GM12875 (cell line): ENCODE measurements around the gene BAIAP2.

Experiments
- H3K4me3 ChIP-seq: one replicate; pipeline ENCODE4 v1.5.1; 2011; ENCODE audit warnings: low read depth, low read length, control low read depth
- TF ChIP-seq, protein P1 (sequence below): IDR thresholded peaks from 2 replicates; pipeline ENCODE4 v1.5.1; 2011; ENCODE audit warnings: low read depth, mild to moderate bottlenecking, control low read depth, inconsistent platforms, low read length, moderate library complexity, borderline replicate concordance; ENCODE audit not compliant: insufficient read depth

The BAIAP2 gene

GRCh38 chr17:81039854-81040758 lies 5.2 kb downstream of the BAIAP2 start:
- no peak overlapping the region for H3K4me3 ChIP-seq

DNA sequence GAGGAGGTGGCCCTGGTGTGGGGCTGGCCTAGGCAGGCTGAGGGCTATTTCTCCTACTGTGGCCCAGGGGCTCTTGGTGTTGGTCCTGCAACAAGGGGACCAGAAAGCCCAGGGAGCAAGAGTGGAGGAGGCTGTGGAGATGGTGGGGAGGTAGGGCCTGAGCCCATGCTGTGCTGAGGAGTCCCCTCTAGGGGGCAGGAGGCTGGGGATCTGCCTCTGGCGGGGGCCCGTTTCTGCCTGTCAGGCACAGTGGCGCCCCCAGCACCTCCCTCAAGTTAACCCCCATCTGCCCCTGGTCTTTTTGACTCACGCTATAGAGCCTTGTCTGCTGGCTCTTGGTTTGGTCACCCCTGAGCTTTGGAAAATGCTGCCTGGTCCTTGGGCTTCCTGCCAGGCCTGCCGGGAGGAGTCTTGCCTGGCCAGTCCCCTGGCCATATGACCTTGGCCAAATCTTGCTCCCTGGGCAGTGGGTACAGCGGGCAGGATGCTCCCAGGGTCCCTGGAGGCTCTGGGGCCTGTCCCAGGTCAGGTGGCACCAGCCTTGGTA lies 5.9 kb downstream of the BAIAP2 start:
- H3K4me3 ChIP-seq: no peak overlapping the region
- TF ChIP-seq, protein P1, sequence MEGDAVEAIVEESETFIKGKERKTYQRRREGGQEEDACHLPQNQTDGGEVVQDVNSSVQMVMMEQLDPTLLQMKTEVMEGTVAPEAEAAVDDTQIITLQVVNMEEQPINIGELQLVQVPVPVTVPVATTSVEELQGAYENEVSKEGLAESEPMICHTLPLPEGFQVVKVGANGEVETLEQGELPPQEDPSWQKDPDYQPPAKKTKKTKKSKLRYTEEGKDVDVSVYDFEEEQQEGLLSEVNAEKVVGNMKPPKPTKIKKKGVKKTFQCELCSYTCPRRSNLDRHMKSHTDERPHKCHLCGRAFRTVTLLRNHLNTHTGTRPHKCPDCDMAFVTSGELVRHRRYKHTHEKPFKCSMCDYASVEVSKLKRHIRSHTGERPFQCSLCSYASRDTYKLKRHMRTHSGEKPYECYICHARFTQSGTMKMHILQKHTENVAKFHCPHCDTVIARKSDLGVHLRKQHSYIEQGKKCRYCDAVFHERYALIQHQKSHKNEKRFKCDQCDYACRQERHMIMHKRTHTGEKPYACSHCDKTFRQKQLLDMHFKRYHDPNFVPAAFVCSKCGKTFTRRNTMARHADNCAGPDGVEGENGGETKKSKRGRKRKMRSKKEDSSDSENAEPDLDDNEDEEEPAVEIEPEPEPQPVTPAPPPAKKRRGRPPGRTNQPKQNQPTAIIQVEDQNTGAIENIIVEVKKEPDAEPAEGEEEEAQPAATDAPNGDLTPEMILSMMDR: peak; percentile 65

More at GRCh38 chr17:81039854-81040758, 5.2 kb downstream of the BAIAP2 start:
- TF ChIP-seq, protein P1: no peak

GRCh38 chr17:81042606-81043005 lies 7.7 kb downstream of the BAIAP2 start:
- TF ChIP-seq, protein P1: no peak

DNA sequence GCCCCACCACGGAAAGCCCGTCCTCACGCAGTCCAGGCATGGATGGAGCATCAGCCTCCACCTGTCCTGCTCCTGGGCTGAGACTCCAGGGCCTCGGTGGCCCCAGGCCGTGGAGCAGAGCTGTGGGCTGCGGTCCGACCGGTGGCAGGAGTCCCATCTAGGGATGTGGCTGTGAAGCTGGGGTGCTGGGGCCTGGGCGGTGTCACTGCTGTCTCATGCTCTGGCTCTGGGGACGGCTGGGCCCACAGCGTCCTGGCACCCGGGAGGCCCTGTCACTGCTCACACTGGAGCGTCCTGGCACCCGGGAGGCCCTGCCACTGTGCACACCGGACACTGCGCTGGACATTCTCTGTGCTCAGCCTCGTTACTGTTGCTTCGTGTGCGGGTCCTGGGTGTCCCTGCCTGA lies 8.4 kb downstream of the BAIAP2 start:
- TF ChIP-seq, protein P1: no peak
- H3K4me3 ChIP-seq: no peak overlapping the region

More at GRCh38 chr17:81042606-81043005, 7.7 kb downstream of the BAIAP2 start:
- no peak overlapping the region for H3K4me3 ChIP-seq

GRCh38 chr17:81043725-81044427 lies 8.9 kb downstream of the BAIAP2 start:
- TF ChIP-seq, protein P1: no peak
- no peak overlapping the region for H3K4me3 ChIP-seq

GRCh38 chr17:81044428-81044763 lies 9.4 kb downstream of the BAIAP2 start:
- H3K4me3 ChIP-seq: no peak overlapping the region
- TF ChIP-seq, protein P1: no peak
